Stimulated activated CD8-positive, alpha-beta memory T cell treated with anti-CD3 and anti-CD28 coated beads, Interleukin-4, amount 100 ng/mL, for 48 hours (primary cell): ENCODE results near the gene NLRP13.
"Not testable (repeated sequence)": the region's sequence is repeated elsewhere in the genome, so short reads cannot be mapped to it uniquely, and the experiment has no call there.

Experiments used
- DNase-seq: peaks from one replicate; pipeline ENCODE4 v3.0.0-alpha.2; 2020

NLRP13 gene

GRCh38 chr19:55931936-55932386, at the start of gene NLRP13:
TSS of gene NLRP13 (minus strand) at chr19:55932336. CDS start at chr19:55932311, 25 bp downstream.
- no peak for DNase-seq

- no peak for DNase-seq
These were observed 48.3 kb upstream of the NLRP13 start for GRCh38 chr19:55980415-55980814.

- DNase-seq: no peak
These were observed 41.8 kb upstream of the NLRP13 start for GRCh38 chr19:55973982-55974381.

- DNase-seq: no peak
These were observed 30.1 kb upstream of the NLRP13 start for GRCh38 chr19:55962186-55962585.

GRCh38 chr19:55959996-55960675, 28.0 kb upstream of the NLRP13 start:
- DNase-seq: no peak

- DNase-seq: no peak
These were observed 26.2 kb upstream of the NLRP13 start for GRCh38 chr19:55958356-55958755.

GRCh38 chr19:55956431-55956830, 24.3 kb upstream of the NLRP13 start:
- no peak for DNase-seq

GRCh38 chr19:55950566-55950965, 18.4 kb upstream of the NLRP13 start:
- DNase-seq: not testable (repeated sequence)

GRCh38 chr19:55947532-55947931, 15.4 kb upstream of the NLRP13 start, which contains the start of gene NLRP8:
TSS of gene NLRP8 (plus strand) at chr19:55947832.
- DNase-seq: no peak

GRCh38 chr19:55940306-55940705, 8.2 kb upstream of the NLRP13 start:
- DNase-seq: no peak

- no peak for DNase-seq
These were observed 7.1 kb upstream of the NLRP13 start for GRCh38 chr19:55939206-55939605.

GRCh38 chr19:55935206-55935605, 3.1 kb upstream of the NLRP13 start:
- DNase-seq: no peak

- DNase-seq: no peak
These were observed 1.1 kb downstream of the NLRP13 start for GRCh38 chr19:55930996-55931515.

GRCh38 chr19:55929258-55929657, 2.9 kb downstream of the NLRP13 start:
- not testable (repeated sequence) for DNase-seq

GRCh38 chr19:55927991-55928390, 4.1 kb downstream of the NLRP13 start:
- no peak for DNase-seq

- no peak for DNase-seq
These were observed 8.6 kb downstream of the NLRP13 start for GRCh38 chr19:55923556-55923955.

- DNase-seq: no peak
These were observed 18.4 kb downstream of the NLRP13 start for GRCh38 chr19:55913643-55914268.

- DNase-seq: no peak
These were observed 19.2 kb downstream of the NLRP13 start for GRCh38 chr19:55912916-55913315.

GRCh38 chr19:55909801-55910200, 22.3 kb downstream of the NLRP13 start:
- DNase-seq: no peak

GRCh38 chr19:55907746-55908145, 24.4 kb downstream of the NLRP13 start:
- no peak for DNase-seq

- DNase-seq: no peak
These were observed 24.9 kb downstream of the NLRP13 start for GRCh38 chr19:55907286-55907685.

- DNase-seq: no peak
These were observed 29.9 kb downstream of the NLRP13 start for GRCh38 chr19:55902080-55902751.

- no peak for DNase-seq
These were observed 30.6 kb downstream of the NLRP13 start for GRCh38 chr19:55901369-55902079.
